ENCODE measurements around the gene KDM1A. TPM values are rescaled to one million over a fixed set of nuclear protein-coding genes. Genes with fewer than 3 reads are reported as not detected.
A peak's percentile ranks its signal among the peaks of the same experiment; 100 is the strongest.

The KDM1A gene
- total and polyA plus RNA-seq, 4 donors = 7.4 to 46.7 (median 21.5) TPM

GRCh38 chr1:23100074-23100748 is 80.9 kb downstream of the KDM1A start:
- DNase-seq (ENCODE audit: low spot score) = no peak
- 70% methylated on average over 3 of the region's 3 CpGs for WGBS
- no peaks in the 10 kb centered on the region for H3K36me3 ChIP-seq (ENCODE audit: control insufficient read depth in 4 of 4, insufficient read depth in 3 of 4, low read depth in 1 of 4, low read length in 3 of 4)
- peaks cover 0 to 9% (median 5%) of the 10 kb centered on the region in 4 donors for H3K4me1 ChIP-seq (ENCODE audit: control insufficient read depth in 4 of 4, insufficient read depth in 4 of 4, low read length in 3 of 4)
- TF ChIP-seq EGR1 (IDR thresholded peaks at IDR 0.05; ENCODE audit: low read depth in 2 of 2) = no peak
- no peak for TF ChIP-seq TAF1 (conservative IDR thresholded peaks at IDR 0.05)
- TF ChIP-seq, protein P1, sequence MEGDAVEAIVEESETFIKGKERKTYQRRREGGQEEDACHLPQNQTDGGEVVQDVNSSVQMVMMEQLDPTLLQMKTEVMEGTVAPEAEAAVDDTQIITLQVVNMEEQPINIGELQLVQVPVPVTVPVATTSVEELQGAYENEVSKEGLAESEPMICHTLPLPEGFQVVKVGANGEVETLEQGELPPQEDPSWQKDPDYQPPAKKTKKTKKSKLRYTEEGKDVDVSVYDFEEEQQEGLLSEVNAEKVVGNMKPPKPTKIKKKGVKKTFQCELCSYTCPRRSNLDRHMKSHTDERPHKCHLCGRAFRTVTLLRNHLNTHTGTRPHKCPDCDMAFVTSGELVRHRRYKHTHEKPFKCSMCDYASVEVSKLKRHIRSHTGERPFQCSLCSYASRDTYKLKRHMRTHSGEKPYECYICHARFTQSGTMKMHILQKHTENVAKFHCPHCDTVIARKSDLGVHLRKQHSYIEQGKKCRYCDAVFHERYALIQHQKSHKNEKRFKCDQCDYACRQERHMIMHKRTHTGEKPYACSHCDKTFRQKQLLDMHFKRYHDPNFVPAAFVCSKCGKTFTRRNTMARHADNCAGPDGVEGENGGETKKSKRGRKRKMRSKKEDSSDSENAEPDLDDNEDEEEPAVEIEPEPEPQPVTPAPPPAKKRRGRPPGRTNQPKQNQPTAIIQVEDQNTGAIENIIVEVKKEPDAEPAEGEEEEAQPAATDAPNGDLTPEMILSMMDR (IDR thresholded peaks at IDR 0.05; ENCODE audit: low read depth, low read length, missing input control) = no peak
- H3K9me3 ChIP-seq (ENCODE audit: control insufficient read depth in 4 of 4, low read length in 3 of 4) = no peaks in the 10 kb centered on the region
- H3K9ac ChIP-seq (ENCODE audit: low read depth in 1 of 2, low read length in 2 of 2) = no peak overlapping the region
- no peak overlapping the region for H3K27ac ChIP-seq (ENCODE audit: low read depth in 1 of 2, low read length in 2 of 2)
- no peak overlapping the region for H3K4me3 ChIP-seq (ENCODE audit: low read depth in 1 of 3, low read length in 3 of 3)
- no peaks in the 10 kb centered on the region for H3K27me3 ChIP-seq (ENCODE audit: control insufficient read depth in 4 of 4, insufficient read depth in 4 of 4, low read length in 3 of 4)

DNA sequence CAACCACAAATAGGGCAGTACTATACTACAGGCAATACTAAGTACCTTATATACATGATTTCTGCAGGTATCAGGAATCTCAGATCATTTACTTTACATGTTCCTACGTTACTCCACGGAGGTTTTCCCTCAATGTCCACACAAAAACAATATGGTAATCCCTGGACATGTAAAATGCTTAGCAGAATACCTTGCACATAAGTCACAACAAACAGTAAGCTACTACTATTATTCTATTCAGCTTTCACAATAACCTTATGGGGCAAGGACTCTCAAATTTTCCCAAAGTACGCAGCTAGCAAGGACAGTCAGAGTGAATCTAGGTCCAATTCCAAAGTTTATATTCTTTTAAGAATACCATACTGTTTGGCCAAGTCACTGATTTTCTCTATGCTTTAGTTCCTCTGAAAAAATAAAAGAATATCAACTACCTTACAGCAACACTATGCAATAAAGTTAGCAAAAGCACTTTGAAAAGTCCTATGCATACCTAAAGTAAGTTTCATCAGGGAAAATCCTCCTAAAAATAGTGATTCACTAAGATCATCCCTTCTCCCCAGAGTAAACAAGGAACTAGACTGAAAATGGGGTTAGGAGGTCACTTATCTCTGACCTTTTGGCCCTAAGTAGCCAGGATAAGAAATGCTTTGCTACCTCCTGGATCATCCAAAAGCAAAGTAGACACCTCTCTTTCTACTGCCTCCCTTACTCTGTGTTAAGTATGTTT is 82.0 kb downstream of the KDM1A start:
- TF ChIP-seq GABPA (IDR thresholded peaks at IDR 0.05 in 1 of 2, conservative IDR thresholded peaks at IDR 0.05 in 1 of 2) (no peak), NR2F2 (IDR thresholded peaks at IDR 0.05) (peak; percentile 86)
- Histone ChIP-seq H3K9ac (ENCODE audit: low read depth in 1 of 2, low read length in 2 of 2) (no peak overlapping the region), H3K9me3 (ENCODE audit: control insufficient read depth in 4 of 4, low read length in 3 of 4) (no peaks in the 10 kb centered on the region), H3K27ac (ENCODE audit: low read depth in 1 of 2, low read length in 2 of 2) (peak overlapping the region; percentile 44 to 55), H3K27me3 (ENCODE audit: control insufficient read depth in 4 of 4, insufficient read depth in 4 of 4, low read length in 3 of 4) (no peaks in the 10 kb centered on the region), H3K4me1 (ENCODE audit: control insufficient read depth in 4 of 4, insufficient read depth in 4 of 4, low read length in 3 of 4) (peaks cover 0 to 9% (median 5%) of the 10 kb centered on the region in 4 donors), H3K36me3 (ENCODE audit: control insufficient read depth in 4 of 4, insufficient read depth in 3 of 4, low read depth in 1 of 4, low read length in 3 of 4) (no peaks in the 10 kb centered on the region), H3K4me3 (ENCODE audit: low read depth in 1 of 3, low read length in 3 of 3) (no peak overlapping the region)
- DNase-seq (ENCODE audit: low spot score) = no peak
- 93% methylated on average over 3 of the region's 3 CpGs for WGBS

GRCh38 chr1:23101887-23102286 is 82.6 kb downstream of the KDM1A start:
- TF ChIP-seq HNF4A (conservative IDR thresholded peaks at IDR 0.05) = no peak
- TF ChIP-seq, protein P2, sequence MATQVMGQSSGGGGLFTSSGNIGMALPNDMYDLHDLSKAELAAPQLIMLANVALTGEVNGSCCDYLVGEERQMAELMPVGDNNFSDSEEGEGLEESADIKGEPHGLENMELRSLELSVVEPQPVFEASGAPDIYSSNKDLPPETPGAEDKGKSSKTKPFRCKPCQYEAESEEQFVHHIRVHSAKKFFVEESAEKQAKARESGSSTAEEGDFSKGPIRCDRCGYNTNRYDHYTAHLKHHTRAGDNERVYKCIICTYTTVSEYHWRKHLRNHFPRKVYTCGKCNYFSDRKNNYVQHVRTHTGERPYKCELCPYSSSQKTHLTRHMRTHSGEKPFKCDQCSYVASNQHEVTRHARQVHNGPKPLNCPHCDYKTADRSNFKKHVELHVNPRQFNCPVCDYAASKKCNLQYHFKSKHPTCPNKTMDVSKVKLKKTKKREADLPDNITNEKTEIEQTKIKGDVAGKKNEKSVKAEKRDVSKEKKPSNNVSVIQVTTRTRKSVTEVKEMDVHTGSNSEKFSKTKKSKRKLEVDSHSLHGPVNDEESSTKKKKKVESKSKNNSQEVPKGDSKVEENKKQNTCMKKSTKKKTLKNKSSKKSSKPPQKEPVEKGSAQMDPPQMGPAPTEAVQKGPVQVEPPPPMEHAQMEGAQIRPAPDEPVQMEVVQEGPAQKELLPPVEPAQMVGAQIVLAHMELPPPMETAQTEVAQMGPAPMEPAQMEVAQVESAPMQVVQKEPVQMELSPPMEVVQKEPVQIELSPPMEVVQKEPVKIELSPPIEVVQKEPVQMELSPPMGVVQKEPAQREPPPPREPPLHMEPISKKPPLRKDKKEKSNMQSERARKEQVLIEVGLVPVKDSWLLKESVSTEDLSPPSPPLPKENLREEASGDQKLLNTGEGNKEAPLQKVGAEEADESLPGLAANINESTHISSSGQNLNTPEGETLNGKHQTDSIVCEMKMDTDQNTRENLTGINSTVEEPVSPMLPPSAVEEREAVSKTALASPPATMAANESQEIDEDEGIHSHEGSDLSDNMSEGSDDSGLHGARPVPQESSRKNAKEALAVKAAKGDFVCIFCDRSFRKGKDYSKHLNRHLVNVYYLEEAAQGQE (IDR thresholded peaks at IDR 0.05) = no peak
- no peak for TF ChIP-seq FOXA2 (IDR thresholded peaks at IDR 0.05)
- TF ChIP-seq, protein P1 (IDR thresholded peaks at IDR 0.05; ENCODE audit: low read depth, low read length, missing input control) = no peak
- no peak for TF ChIP-seq SP1 (IDR thresholded peaks at IDR 0.05)
- no peak for TF ChIP-seq YY1 (IDR thresholded peaks at IDR 0.05)
- TF ChIP-seq FOXA1 (IDR thresholded peaks at IDR 0.05) = no peak
- TF ChIP-seq JUND (IDR thresholded peaks at IDR 0.05) = no peak
- no peak for TF ChIP-seq MAX (IDR thresholded peaks at IDR 0.05)
- no peak for TF ChIP-seq NR2F2 (IDR thresholded peaks at IDR 0.05)
- no peak for TF ChIP-seq HNF4G (IDR thresholded peaks at IDR 0.05)
- WGBS = 76% methylated on average over 2 of the region's 2 CpGs

More at GRCh38 chr1:23101887-23102286, 82.6 kb downstream of the KDM1A start:
- Histone ChIP-seq H3K4me1 (ENCODE audit: control insufficient read depth in 4 of 4, insufficient read depth in 4 of 4, low read length in 3 of 4) (peaks cover 0 to 9% (median 5%) of the 10 kb centered on the region in 4 donors), H3K27ac (ENCODE audit: low read depth in 1 of 2, low read length in 2 of 2) (peak overlapping the region; percentile 44 to 55), H3K9me3 (ENCODE audit: control insufficient read depth in 4 of 4, low read length in 3 of 4) (no peaks in the 10 kb centered on the region), H3K36me3 (ENCODE audit: control insufficient read depth in 4 of 4, insufficient read depth in 3 of 4, low read depth in 1 of 4, low read length in 3 of 4) (no peaks in the 10 kb centered on the region), H3K4me3 (ENCODE audit: low read depth in 1 of 3, low read length in 3 of 3) (no peak overlapping the region), H3K27me3 (ENCODE audit: control insufficient read depth in 4 of 4, insufficient read depth in 4 of 4, low read length in 3 of 4) (no peaks in the 10 kb centered on the region), H3K9ac (ENCODE audit: low read depth in 1 of 2, low read length in 2 of 2) (no peak overlapping the region)
- no peak for DNase-seq (ENCODE audit: low spot score)
